CD4-positive, alpha-beta T cell treated with Interleukin-4 for 1 hour (primary cell): Measurements from ENCODE around the gene ITGB1.
A peak's percentile ranks its signal among the peaks of the same experiment; 100 is the strongest.
"Not testable (repeated sequence)": the region's sequence is repeated elsewhere in the genome, so short reads cannot be mapped to it uniquely, and the experiment has no call there.

Experiments used
- DNase-seq, 2 donors: peaks; one replicate each; pipeline ENCODE4 v3.0.0-alpha.2; 2020 to 2022

The ITGB1 gene

DNA sequence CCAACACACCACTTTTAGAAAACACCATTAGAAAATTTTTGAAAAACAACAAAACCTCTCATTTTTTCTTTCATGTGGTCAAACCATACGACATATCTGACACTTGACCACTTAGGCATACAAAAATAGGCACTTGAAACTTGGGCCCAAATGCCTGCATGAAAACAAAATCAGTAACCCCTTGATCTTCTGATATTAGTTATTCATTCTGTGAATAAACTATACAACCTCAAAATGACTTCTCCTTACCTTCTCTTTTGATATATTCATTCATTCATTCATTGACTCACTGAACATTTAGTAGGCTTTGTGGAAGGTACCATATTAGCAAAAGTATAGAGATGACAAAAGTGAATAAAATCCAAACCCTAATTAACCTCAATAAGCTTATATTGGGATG is 26.4 kb downstream of the ITGB1 start:
- no peak for DNase-seq

DNA sequence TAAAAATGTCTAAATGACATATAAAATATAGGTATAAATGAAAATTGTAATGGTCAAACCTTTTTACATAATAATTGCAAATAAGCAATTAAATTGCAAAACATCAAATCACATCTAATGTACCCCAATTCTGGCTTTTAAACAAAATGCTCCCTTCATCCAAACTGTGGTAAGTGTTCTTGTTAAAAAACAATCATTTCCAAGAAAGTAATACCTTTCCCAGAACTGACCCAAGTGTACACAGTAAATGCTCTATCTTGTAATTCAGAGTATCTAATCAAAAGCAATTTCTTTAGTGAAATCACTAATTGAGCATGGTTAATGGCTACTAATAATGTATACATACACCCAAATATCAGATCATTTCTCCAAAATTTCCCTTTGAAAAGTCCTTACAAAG is 28.0 kb downstream of the ITGB1 start:
- DNase-seq, result no peak

DNA sequence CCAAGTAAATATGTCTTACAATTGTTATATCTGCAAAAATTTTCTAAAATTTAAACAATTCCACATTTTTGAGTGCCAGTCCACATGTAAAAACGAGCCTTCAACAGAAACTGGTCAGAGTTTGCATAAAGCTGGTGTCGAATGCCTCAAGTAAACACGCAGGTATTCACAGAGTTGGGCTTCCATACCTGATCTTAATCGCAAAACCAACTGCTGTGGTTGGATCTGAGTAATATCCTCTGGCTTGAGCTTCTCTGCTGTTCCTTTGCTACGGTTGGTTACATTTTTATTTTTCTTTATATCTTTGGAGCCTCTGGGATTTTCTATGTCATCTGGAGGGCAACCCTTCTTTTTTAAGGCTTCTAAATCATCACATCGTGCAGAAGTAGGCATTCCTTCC is 28.4 kb downstream of the ITGB1 start:
- DNase-seq, result peak in 1 of 2 donors; percentile 38

DNA sequence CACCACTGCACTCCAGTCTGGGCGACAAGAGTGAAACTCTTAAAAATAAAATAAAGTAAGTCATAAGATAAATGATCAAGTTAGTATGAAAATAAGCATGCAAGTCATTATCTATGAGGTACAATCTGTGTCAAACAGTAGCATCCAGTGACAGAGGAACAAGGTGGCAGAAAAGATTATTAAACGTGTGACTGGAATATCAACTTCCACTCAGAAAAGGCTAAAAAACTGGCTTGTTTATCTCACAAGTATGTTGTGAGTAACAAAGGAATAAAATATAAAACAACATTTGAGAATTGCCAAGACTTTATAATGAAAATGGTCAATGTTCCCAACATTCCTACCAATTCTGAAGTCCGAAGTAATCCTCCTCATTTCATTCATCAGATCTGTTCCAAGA is 30.3 kb downstream of the ITGB1 start:
- no peak for DNase-seq

DNA sequence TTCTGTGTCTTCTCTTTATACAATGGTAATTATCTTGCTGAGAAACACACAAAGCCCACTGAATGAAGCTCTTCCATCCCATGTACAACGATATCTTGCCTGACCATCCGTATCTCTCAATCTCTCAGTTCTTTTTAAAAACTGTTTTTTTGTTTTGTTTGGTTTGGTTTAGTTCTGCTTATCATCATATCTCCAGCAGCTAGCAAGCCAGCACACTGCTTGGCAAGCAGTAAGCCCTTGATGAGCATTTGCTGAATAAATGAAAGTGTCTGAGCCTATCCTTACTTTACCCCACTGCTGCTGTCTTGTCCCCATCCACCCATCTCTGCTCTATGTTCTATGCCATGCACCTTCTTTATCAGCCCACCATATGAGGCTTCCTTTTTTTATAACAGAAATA is 34.2 kb downstream of the ITGB1 start:
- DNase-seq, result no peak

DNA sequence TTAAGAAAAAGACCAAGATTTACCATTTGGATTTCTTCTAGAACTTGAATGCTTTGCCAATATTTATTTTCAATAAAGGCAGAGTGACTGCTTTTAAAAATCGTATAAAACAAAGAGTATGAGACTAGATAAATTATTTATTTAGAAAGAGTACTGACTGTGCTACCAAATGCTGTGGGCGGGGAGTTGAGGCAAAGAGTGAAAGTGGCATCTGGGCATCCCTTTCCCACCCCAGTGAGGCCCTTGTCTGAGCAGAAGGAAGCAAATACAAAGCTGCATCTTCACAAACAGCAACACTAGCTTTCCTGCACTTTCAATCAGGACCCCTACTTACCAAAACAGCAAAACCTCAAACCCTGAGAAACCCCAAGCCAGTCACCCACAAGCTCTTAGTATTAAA is 34.9 kb downstream of the ITGB1 start:
- no peak for DNase-seq

DNA sequence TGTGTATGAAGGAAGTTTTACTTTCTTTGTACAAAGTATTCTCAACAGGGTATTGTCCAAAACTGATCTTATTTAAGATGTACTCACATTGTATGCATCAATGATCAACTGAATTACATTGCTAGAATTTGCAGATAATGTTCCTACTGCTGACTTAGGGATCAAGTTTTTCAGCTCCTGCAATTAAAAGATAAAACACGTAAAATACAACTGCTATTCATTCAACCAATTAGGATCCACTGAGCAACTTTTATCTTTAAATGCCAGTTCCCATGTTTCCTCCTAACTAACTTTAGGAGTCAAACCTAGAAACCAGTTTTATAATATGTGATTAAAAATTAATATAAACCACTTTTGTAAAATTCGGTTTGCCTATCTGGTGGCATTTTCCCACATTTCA is 35.9 kb downstream of the ITGB1 start:
- no peak for DNase-seq

DNA sequence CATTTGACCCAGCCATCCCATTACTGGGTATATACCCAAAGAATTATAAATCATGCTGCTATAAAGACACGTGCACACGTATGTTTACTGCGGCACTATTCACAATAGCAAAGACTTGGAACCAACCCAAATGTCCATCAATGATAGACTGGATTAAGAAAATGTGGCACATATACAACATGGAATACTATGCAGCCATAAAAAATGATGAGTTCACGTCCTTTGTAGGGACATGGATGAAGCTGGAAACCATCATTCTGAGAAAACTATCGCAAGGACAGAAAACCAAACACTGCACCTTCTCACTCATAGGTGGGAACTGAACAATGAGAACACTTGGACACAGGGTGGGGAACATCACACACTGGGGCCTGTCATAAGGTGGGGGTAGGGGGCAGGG is 40.2 kb downstream of the ITGB1 start:
- not testable (repeated sequence) for DNase-seq

DNA sequence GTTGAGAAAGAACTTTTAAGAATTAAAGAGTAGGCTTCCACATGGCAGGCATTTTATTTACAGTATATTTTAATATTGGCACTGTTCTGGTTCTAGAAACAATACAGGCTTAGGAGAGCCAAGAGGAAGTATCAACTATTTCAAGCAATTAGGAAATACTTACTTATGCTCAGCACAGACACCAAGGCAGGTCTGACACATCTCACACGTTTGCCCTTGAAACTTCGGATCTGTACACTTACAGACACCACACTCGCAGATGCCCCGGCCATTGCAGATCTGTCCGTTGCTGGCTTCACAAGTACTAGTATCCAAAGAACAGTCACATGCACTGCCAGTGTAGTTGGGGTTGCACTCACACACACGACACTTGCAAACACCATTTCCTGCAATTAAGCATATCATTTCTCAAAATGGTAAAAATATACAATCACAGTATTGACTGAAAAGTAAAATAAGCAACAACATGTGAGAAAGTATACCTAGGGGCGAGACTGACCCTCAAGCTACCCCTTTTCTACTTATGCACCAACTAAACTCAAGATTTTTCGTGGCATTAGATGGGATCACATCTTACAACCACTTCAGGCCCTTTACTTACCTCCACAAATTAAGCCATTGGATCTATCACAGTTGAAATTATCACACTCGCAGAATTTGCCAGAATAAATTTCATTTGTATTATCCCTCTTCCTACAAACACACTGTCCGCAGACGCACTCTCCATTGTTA is 46.6 kb downstream of the ITGB1 start:
- DNase-seq, result no peak

DNA sequence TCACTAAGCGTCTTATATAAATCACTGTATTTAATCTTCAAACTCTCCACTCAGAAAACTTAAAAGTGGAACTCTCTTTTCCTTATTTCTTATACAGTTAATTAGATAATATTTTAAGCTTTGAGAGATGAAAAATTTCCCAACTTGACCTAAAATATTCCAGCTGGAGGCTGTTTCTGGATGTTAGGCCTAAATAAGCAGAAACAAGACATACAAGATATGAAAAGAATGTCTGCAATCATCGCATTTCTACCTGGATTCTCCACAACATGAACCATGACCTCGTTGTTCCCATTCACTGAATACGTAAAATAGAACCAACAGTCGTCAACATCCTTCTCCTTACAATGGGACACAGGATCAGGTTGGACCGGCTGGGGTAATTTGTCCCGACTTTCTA is 48.1 kb downstream of the ITGB1 start:
- DNase-seq, result not testable (repeated sequence)

DNA sequence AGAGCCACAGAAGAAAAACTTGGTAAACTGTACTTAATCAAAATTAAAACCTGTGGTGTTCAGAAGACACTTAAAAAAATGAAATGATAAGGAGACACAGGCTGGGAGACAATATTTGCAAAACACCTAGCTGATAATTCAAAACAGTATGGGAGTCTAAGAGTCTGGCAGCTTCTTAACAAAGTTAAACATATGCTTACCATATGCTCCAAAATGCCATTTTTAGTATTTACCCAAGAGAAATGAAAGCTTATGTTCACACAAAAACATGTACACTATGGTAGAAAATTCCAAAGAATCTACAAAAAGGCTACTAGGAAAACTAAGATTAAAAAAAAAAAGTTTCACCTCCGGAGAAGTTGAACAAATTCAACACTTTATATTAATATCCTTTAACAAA is 48.6 kb downstream of the ITGB1 start:
- no peak for DNase-seq

DNA sequence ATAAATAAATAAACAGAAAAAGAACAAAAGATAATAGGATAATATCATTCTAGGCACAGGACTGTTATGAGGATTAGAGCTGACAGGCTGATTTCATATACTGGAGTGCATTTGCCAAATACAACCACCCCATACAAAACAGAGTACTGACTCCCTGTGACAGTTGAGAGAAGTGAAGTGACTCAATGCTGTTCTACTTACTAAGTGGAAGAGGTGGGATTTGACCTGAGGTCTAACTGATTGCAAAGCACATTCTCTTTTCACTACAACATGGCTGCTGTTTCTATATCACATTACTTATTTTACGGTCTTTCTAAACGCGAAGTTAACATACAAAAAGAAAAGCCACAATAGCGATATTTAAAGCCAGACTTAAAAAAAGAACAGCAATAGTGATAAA is 51.4 kb downstream of the ITGB1 start:
- DNase-seq, result no peak

DNA sequence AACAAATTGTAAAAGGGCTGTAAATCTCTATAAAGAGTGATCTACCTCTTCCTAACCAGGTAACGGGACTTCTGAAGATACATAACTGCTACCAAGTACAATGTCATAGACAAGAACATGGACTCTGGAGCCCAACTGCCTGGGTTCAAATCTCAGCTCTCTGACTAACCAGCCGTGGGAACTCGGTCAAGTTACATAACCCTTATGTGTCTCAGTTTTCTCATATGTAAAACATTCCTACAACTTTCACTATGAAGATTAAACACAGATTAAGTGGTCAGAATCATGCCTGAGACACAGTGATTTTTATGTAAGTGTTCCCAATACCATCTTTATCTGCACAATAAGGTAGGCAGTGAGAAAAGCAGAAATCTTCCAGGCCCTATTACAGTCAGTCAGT is 52.6 kb downstream of the ITGB1 start:
- DNase-seq, result no peak

DNA sequence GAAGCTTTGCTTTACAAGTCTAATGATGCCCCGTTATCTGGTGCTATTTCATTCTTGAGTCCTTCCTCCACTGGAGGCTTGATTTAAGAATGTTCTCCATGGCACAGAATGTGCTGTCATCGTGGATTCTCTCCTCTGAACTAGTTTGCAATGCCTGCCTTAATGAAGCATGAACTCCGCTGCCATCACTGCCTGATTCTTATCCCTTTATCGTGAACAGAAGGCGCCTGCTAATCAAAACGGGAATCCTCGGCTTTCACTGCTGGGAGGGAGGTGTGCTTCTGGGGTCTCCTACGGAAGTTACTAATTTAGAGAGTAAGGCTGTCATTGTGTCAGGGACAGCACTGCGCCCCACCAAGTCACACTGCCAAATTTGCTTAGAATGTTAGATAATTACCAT is 56.2 kb downstream of the ITGB1 start:
- no peak for DNase-seq

DNA sequence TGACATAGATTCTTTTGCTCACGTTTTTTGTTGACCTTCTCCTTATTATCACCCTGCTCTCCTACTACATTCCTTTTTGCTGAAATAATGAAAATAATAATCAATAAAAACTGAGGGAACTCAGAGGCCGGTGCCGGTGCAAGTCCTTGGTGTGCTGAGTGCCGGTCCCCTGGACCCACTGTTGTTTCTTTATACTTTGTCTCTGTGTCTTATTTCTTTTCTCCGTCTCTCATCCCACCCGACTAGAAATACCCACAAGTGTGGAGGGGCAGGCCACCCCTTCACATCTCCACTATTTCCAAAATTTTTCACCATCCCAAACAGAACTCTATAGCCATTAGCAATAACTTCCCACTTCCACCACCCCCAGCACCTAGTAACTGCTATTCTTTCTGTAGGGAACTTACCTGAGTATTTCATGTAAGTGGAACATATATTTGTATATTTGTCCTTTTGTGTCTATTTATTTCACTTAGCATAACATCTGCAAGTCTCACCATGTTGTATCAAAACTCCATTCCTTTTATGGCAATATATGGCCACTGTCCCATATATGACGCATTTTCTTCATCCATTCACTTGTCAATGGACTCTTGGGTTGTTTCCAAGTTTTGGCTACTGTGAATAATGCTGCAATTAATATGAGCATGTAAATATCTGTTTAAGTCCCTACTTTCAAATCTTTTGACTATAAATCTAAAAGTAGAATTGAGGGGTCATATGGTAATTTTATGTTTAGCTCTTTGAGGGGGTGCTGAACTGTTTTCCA is 62.6 kb downstream of the ITGB1 start:
- not testable (repeated sequence) for DNase-seq

DNA sequence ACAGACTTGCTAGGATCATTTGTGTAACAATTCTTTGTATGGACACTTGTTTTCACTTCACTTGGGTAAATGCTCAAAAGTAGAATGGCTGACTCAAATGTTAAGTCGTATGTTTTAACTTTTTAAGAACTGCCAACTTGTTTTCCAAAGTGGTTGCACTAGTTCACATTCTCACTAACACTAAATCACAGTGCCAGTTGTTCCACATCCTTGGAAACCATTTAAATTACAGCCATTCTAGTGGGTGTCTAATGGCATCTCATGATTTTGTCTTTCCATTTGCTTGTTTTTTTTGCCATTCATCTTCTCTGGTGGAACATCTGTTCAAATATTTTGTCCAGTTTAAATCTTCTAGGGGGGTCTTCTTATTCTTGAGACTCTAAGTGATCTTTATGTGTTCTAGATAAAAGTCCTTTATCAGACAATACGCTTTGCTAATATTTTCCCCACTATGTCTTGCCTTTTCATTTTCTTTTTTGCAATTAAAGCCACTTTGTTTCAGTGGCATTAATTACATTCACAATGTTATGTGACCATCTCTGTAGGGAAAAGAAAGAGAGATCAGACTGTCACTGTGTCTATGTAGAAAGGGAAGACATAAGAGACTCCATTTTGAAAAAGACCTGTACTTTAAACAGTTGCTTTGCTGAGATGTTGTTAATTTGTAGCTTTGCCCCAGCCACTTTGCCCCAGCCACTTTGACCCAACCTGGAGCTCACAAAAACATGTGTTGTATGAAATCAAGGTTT is 63.9 kb downstream of the ITGB1 start:
- no peak for DNase-seq

DNA sequence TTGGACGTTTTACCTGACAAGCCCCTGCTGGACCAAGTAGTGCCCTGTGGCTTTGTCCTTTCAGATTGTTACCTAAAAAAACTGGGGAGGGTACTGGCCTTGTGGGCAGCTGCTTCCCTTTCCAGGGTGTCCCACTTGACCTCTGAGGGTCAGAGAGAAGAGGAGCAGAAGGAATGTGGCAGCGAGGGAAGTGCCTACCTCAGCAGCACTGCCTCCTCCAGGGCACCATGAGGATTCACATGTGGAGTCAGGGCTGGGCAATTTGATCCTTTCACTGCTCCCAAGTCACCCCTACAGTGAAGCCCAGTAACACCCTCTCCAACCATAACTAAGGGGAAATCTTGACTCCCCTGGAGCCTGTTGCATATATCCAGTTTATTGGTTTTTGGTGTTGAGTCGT is 64.6 kb downstream of the ITGB1 start:
- DNase-seq, result no peak

DNA sequence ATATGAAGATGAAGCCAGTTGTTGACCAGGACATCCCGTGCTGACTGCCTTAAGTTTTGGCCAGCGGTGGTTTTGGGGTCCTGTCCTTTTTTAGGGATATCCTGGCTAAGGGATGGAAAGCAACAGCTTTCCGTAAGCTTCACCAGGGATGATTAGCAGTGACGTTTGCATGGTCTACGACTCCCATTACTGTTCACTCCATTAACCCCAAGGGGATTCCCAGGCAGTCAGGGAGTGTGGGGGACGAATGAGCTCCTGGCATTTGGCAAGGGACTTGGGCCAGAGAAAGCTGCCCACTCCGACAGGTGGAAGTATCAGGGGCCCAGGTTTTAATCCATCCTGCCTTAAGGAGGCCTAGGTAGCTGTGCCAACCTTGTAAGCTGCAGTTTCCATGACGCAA is 66.8 kb downstream of the ITGB1 start:
- no peak for DNase-seq

DNA sequence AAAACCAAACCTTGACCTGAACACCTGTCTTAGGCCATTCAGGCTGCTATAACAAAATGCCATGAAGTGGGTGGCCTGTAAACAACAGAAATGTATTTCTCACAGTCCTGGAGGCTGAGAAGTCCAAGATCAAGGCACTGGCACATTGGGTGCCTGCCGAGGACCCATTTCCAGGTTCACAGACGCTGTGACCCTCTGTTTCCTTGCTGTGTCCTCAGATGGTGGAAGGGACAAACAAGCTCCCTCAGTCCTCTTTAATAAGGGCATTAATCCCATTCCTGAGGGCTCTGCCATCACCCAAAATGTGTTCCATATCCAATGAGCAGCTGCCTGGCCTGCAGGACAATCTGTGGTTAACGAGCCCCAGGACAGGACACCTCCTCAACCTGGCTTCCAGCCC is 67.6 kb downstream of the ITGB1 start:
- DNase-seq, result no peak

DNA sequence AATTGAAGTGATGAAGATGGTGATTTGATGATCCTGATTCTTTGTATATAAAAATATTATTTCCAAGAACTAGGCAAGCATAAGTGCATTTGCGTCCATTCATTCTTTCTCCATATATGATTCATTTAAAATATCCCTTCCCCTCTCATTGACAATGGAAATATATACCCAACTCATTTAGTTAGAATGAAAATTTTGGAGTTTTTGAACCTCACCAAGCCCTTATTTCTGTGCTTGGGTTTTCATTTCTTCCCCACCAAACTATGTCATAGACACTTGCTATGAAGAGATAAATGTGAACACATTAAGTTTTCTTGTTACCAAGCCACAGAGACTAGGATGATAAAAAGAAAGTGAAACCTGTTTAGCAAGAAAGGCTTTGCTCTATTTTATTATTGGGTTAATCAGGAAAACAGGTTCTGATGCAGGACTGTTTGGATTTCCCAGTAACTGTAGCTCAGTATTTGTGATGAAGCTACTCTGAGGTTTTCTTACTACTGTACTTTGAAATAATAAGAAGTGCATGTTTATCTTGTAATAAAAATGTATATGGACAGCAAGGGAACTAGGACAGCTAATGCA is 68.3 kb downstream of the ITGB1 start:
- DNase-seq, result peak in 1 of 2 donors; percentile 22

DNA sequence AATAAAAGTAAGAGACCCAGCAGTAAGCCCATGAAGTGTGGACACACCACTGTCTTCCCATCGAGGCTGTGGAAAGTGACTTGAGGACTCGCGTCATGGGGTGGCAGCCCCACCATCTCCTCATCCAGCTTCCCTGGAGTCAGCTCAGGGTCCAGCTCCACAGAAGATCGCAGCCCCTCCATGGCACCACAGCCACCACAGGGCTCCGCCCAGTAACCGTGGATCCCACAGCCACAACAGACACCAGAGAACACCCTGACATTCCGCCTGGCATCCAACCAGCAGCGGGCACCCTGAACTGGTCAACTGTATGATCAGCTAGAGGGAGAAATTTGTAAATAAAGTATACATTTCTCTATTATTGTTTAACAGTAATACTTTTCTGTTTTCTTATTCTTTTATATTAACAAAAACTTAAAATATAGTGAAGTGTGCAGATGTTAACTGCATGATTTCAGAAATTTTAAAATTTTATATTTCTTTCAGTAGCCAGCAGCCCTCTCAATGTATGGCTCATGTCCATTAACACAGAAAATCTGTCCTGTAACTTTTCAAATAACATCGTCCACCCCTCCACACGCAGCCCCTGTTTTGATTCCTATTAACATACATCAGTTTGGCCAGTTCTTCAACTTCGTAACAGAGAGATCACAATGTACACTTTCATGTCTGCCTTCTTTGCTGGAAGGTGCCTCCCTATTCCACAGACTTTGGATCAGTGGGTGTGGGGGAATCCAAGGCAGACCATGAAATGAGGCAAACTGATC is 69.7 kb downstream of the ITGB1 start:
- no peak for DNase-seq

DNA sequence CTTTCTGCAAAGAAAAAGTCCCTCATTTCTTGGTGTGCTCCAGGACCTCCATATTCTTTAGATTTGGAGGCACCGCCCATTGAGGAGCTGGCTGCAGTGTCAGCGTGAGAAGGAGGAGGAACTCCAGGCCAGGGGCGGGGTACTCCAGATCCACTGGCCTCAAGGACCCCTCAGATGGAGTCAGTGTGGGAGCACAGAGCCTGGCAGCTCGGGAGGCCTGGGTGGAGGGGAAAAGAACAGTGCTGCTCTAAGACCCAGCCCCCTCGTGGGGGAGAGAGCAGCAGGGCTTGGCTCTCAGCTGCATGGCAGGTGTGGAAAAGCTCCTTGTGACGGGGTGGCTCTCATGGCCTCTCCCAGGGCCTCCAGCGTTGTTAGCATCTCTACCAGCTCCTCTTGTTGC is 70.5 kb downstream of the ITGB1 start:
- DNase-seq, result no peak

DNA sequence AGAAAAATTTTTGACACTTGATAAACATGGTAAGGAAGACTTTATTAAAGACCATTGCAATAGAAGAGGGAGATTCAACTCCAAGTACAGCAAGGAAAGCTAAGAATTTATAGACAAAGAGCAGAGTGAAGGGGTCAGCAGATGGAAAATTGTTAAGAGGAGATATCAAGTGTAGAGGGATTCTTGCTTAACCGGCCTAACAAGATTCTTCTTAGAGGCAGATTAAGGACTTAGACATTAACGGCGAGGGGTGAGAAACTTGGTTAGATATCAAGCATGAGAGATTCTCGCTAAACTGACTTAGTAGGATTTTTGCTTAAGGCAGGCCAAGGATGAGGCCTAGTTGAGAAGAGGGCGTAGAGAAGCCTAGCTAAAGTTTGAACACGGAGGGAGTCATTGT is 76.0 kb downstream of the ITGB1 start:
- DNase-seq, result no peak
